Measurements from ENCODE around the gene EFS.

DNA sequence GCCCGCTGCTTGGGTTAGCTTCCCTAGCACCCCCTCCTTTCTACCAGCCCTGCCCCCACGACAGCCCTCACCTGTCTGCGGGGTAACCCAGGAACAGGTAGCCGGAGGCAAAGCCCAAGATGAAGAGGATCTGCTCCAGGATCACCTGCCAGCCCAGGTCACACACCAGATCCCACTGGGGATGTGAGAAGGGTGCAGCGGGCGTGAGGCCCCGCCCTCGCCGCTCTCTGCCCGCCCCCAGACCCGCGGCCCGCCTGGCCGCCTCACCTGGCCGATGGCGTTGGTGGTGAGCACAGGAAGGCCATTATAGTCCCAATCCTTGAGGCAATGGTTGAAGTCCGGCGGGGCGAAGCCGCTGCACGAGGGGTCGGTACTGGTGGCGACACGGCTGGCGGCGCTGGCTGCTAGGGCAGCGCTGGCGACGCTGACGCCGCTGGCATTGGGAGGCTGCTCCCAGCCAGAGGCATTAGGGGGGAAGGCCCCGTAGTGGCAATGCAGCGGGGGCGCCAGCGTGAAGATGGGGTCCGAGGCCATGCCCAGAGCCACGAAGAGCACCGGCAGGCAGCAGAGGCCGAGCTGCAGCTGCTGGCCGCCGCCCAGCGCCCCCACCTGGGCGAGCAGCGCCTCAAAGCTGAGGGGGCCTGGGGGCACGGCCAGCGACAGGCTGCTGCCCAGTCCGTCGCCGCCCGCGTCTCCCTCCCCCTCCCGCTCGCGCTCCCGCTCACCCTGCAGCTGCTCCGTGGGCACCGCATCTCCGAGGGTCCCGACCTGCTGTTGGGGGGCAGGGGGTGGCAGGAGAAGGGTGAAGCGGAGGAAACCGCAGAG, 13.1 kb downstream of the EFS start:
- TF ChIP-seq, protein P1, sequence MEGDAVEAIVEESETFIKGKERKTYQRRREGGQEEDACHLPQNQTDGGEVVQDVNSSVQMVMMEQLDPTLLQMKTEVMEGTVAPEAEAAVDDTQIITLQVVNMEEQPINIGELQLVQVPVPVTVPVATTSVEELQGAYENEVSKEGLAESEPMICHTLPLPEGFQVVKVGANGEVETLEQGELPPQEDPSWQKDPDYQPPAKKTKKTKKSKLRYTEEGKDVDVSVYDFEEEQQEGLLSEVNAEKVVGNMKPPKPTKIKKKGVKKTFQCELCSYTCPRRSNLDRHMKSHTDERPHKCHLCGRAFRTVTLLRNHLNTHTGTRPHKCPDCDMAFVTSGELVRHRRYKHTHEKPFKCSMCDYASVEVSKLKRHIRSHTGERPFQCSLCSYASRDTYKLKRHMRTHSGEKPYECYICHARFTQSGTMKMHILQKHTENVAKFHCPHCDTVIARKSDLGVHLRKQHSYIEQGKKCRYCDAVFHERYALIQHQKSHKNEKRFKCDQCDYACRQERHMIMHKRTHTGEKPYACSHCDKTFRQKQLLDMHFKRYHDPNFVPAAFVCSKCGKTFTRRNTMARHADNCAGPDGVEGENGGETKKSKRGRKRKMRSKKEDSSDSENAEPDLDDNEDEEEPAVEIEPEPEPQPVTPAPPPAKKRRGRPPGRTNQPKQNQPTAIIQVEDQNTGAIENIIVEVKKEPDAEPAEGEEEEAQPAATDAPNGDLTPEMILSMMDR (IDR thresholded peaks at IDR 0.05; ENCODE audit: low read length), result no peak
- no peak for TF ChIP-seq EZH2 (optimal IDR thresholded peaks at IDR 0.05; ENCODE audit: low read depth, low read length)

Measured in MM.1S (cell line).